GM21528 (cell line): ENCODE data around the gene PSMD1.
A peak's percentile ranks its signal among the peaks of the same experiment; 100 is the strongest.
"Not testable (repeated sequence)": the region's sequence is repeated elsewhere in the genome, so short reads cannot be mapped to it uniquely, and the experiment has no call there.

Experiments
- ATAC-seq: cut with Tn5 transposase; IDR thresholded peaks from one replicate; pipeline ENCODE4 v1.9.1; 2021; ENCODE audit warnings: mild to moderate bottlenecking, moderate library complexity; ENCODE audit not compliant: unreplicated experiment, low FRiP score

PSMD1 gene

DNA sequence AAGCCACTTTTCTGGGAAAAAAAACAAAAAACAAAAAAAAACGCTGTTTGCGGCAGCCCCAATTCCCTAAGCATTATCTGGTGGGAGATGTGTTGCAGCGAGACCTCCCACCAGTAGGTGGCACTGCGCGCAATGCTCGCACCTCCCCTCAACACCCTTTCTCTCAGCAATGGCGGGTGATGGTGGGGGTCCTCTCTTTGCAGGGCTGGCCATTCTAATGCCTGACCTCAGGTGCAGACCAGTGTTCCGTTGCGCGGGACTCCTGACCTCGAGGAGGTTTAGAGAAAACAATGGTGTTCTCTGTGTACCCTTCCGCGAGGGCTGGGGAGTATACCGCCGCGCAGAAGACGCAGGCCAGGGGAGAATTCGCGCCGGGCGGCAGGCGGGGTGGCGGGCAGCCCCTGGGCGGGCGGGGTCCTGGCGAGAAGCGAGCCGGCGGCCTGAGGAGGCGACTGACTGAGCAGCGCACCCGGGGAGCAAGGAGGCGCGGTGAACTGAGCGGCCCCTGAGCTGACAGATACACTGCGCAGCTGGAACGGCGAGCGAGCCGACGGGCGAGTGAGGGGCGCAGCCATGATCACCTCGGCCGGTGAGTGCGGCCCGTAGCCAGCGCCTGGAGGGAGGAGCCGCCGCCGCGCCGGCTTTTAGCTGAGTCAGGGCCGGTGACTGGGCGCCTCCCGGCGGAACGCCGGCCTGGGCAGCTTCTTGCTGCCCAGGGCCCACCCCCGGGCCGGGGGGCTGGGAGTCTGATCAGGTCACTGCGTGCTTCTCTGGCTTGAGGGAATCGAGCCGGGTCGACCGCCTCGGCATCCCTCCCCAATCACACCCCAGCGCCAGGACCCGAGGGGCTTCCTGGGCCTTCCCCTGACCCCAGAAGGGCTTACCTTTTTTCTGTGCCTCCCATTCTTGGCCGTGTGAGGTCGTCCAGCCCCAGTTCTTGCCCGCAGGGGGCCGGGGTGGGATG, at the start of gene PSMD1:
PSMD1 (plus strand) TSS at position 415 of the 964 bp plus-strand sequence; CDS start at position 574, 159 bp downstream.
- ATAC-seq = peak; percentile 74

DNA sequence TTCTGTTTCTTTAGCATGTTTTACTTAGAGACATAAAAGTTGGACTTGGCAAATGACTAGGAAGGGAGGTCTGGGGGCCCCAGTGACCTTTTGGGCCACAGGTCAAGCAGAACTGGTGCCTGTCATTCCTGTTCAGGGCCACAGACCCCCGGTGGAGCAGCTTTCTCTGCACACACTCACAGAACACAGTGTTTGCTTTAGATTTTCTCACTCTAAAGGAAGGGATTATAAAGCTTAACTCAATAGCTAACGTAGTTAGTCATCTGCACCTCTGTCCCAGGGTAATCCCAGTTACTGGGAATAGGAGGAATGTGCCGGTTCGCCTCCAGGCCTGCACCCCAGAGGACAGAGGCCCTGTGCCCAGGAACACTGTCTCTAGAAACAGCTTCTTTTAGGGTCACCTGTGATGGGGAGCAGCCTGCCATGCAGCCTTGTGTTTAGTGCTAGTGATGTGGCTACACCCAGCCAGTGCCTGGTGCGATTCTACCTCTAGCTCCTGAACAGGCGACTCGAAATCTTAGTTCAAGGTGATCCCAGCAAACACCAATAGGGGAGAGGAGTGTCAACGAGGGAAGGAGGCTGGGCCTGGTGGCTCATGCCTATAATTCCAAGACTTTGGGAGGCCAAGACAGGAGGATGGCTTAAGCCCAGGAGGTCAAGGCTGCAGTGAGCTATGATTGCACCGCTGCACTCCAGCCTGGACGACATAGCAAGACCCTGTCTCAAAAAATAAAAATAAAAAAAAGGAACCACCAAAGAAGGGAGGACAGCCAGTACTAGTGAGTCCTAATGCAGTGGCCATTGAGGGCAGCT, 49.2 kb upstream of the PSMD1 start:
- no peak for ATAC-seq

DNA sequence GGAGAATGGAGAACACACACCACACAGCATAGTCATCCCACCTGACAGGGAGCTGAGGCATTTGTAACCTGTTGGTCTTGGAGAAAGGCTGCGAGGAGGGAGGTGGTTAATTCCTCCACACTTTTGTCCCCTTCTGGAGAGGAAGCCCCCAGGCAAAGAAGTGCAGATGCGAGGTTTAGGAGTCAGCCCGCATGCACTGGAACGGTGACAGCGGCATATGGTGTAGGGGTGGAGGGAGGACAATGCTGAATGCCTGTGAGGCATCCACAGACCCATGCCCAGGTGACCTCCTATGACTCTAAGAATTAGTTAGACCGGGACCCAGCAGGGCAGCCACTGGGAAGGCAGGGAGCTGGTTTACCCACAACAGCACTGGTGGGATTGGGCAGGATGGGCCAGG, 48.5 kb upstream of the PSMD1 start:
- no peak for ATAC-seq

DNA sequence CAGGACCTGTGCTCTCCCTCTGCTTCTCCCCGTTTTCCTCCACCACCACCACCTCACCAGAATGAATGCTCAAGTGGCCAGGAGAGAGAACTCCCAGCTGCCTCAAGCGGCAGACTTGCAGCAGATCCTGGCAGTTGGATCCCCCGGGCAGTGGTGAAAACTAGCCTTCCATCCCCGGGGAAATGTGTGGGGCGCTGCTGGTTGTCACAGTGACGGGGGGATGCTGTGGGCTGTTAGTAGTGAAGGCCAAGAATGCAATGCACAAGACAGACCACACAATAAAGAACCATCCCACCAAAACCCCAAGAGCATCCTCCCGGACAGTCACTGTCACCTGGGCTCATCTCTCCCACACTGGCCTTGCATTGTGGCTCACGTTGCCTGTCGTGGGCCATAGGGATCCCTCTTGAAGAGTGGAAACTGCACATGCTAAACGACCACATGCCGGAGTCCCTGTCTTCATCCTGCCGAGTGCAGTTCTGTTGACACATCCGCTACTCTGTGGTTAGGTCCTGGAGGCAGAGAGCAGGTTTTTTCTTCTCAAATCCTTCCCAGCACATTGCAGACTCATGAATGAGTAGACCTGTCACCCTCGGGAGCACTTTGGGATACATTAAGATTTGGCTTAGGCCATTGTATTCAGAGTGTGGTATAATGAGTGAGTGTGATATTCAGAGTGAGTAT, 47.3 kb upstream of the PSMD1 start:
- ATAC-seq = no peak

DNA sequence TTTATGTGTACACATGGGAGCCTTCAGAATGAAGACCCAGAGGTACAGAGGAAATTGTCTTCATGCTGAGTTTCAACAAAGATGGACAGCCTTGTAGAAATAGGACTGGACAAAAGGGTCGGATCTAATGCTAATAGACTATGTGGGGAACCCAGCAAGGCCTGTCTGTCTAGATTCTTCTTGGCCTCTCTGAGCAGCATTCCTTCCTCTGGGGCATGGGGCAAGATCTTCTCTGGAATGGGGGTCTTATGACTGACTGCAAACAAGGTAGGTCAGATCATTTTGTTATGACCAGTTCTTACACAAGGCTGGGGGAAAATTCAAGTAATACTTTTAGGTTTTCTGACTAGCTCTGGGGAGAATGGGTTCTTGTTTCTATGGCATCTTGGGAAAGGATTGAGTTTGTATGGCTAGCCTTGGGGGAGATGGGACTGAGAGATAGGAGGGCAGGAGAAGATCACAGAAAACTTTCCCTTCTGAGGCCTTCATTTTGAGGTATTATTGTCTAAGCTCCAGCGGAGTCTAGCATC, 46.4 kb upstream of the PSMD1 start:
- no peak for ATAC-seq

DNA sequence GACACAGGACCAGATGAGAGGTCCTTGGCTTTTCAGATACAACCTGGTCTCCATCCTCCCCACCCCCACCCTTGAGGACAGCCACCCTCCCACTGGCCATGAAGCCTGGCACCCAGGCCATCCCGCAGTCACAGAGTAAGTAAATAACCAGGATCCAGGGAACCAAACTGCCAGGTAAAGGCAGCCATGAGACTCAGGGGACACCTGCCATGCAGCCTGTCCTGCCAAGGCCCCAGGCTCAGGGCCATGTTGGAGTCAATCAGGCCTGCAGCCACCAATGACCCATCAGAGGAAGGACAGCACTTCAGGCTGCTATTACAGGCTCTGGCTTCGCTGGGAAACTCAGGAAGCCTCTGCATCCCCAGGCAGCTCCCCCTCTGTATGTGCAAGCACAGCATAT, 45.1 kb upstream of the PSMD1 start:
- no peak for ATAC-seq

DNA sequence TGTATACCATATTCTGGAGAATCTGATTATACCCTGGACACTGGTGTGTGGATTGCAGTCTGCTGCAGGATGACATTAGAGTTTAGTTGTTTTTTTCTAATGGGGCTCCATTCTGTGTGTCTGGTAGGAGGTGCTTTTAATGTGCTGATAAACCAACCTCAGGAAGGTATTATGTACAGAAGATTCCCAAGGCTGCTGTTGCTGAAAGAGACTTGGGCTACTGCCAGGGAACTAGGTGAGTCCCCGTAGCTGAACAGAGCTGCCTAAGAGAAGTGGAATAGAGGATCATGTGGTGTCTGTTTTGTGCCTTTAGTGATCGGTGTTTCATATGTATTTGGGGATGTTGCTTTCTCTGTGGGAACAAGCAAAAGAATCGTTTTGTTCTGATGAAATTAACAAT, 44.2 kb upstream of the PSMD1 start:
- ATAC-seq = no peak

DNA sequence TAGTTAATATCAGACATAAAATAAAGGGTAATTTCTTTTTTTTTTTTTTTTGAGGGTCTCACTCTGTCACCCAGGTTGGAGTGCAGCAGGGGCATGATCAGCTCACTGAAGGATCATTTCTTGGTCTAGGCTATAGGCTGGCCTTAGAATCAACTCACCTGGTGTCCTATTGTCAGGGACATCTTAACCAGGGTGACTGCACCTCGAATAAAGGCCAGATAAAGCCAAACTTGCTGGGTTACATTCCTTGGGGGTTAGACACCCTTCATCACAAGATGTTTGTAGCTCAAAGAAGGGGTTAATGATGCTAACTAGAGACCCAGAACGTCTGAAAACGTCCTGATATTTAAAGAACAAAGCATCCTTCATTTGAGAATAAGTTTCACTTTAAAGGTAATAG, 42.8 kb upstream of the PSMD1 start:
- ATAC-seq = no peak

DNA sequence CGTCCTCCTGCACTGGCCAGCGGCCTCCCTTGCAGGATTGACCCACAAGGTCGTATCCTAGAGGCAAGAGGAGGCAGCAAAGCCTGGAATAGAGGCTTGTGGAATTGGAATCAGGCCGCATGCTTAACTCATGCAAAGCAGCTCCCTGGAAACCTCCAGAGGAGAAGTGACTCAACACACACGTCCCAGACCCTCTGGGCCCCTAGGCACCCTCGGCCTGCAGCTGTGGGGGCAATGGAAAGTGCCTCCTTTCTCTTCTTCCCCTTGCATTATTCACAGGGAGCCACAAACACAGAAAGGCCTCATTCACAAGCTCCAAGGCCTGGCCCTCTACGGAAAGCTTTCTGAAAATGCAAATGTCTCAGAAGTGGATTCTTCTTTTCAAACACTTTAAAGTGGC, 41.2 kb upstream of the PSMD1 start:
- no peak for ATAC-seq

DNA sequence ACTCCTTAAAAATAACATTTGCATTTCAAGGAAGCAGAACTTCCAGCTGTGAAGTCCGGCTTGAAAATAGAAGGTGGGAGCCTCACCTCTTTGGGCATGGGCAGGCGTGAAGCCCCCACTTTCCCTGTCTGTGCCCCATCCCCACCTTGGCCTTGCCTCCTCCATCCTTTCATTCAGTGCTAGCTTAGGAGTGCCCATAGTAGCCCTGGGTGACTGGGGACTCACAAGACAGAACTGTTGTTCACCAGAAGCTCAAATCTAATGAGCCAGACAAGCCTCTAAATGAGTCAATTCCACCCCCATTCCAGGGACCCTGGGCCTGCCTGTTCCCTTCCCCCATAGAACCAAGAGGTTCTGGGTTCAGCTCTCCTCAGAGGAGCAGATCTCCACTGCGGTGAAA, 40.7 kb upstream of the PSMD1 start:
- ATAC-seq = no peak

DNA sequence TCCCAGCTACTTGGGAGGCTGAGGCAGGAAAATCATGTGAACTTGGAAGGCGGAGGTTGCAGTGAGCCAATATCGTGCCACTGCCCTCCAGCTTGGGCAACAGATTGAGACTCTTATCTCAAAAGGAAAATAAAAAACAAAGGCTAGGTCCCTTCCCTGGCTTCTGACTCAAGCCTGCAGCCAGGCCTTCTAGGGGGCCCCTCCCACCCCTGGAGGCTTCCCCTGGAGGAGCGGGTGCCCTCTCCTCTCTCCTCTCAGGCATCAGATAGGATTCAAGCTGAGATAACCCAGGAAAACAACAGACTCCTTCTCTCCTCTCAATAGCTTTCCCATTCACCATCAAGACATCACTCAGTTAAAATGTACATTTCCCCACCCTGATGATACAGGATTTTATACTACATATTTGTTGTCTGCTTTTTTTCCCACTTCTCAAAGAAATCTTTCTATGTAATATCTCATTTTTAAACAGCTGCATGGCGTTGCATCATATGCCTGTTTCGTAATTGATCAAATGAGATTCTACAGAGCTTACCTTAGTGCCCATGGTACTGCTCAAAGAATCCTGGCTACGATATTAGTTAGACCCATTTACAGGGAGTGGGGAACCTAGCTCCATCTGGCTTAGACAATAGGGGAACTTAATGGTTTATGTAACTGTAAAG, 40.0 kb upstream of the PSMD1 start:
- ATAC-seq = no peak

DNA sequence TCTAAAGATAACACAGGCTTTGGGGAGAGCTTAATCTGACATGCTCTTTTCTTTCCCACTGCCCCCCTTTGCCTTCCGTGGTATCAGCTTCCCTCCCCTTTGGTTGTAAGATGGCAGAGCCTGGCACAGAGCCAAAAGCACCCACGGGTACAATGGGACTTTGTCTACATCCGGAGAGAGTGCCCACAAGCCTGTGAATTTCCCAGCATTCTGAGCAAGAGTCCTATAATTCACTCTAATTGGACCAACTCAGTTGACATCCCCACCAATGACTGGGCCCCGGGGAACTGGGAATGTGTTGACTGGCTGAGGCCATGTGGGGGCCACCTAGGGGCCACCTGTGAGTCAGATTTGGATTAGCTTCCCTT, 39.5 kb upstream of the PSMD1 start:
- ATAC-seq = no peak

DNA sequence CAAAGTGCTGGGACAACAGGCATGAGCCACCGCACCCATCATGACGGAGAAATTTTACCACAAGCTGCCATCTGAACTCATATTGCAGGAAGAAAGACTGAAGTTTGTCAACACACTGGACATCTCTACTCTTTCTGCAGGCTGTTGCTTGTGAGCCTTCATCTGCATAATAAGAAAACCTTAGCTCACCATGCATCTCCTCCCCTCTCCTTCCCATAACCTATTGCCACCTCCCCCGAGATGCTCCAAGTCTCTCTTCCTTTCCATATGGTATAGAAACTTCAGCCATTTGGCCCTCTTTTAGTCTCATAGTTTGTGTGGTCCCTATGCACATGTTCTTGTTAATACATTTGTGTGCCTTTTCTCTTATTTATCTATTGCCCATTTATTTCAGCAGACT, 38.5 kb upstream of the PSMD1 start:
- ATAC-seq = no peak

DNA sequence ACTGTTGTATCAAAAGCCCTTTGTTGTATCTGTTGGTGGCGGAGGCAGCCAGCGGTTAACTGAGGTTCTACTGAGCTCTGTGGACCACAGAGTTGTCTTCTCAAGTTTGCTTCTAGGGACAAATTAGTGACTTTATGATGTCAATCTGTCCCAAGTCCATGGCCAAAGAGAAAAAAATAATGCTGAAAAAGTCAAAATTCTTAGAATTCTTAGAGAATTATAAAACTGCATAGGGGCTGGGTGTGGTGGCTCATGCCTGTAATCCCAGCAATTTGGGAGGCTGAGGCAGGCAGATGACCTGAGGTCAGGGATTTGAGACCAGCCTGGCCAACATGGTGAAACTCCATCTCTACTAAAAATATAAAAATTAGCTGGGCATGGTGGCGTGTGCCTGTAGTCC, 31.6 kb upstream of the PSMD1 start:
- not testable (repeated sequence) for ATAC-seq

DNA sequence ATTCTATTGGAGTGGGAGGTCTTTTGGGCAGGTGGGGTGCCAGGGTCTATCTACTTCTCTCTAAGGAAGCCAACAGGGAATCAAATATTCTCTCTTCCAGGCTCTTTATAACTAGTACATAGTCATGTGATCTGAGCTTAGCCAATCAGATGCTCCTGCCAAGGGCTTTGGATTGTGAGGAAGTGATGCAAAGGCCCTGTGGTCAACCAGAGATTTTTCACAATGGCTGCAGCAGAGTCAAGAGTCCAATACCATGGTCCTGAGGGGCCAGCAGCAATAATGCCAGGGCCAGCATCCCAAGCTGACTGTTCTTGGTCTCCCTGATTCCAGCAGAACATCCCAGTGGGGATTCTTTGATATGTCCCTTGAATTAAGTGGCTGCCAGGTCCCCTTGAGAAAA, 27.8 kb upstream of the PSMD1 start:
- no peak for ATAC-seq

DNA sequence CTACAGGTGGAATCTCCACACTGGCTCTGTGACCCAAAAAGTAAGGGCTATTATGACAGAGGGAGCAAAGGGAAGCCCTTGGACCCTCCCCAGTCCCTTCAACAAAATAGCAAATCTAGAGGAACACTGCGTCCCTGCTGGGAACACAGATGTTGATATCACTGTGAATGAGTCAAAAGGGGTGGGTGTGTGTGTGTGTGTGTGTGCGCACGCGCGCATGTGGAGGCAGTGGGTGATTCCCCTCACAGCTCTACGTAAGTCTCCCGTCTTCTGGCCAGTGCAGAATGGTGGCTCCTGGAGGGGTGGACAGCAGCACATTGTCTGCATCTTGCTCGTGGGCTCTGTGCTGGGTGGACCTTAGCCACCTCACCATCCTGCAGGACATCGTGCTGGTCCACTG, 27.1 kb upstream of the PSMD1 start:
- no peak for ATAC-seq

DNA sequence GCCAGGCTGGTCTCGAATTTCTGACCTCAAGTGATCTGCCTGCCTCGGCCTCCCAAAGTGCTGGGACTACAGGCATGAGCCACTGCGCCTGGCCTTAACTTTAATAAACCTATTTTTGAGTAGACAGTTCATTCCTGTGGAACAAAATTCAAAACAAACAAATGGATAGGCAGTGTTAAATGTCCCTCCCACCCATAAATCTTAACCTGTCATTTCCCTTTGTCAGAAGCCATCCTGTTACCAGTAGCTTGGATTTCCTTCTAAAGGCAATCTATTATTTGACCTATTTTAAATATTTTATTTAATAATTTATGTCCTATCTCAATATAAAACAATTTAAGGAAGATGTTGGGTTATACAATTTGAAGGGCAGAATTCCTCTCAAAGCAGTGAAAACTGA, 25.9 kb upstream of the PSMD1 start:
- no peak for ATAC-seq

DNA sequence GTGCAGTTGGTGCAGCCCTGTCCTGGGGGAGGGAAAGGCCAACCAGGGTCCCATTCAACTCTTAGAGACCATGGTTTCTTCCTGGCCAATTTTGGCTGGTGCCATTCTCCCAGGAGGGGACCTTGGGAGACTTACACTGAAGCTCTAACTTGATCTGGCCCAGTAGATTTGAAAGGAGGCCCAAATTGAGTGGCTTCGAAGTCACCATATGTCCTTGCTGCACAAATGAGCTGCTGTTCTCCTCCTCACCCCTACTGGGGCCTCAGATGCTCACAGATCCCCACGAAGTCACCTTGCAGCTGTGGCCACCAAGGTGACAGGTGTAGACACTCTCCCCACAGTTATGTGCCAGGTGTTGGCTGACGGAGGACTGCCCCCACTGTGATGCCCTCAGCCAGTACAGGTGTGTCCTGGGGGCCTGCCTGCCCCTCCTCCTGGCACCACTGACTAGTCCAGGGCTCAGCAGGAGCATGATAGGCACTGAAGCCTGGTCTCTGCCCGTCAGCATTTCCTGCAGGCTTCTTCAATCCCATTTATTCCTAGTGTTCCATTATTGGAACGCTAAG, 24.0 kb upstream of the PSMD1 start:
- no peak for ATAC-seq

DNA sequence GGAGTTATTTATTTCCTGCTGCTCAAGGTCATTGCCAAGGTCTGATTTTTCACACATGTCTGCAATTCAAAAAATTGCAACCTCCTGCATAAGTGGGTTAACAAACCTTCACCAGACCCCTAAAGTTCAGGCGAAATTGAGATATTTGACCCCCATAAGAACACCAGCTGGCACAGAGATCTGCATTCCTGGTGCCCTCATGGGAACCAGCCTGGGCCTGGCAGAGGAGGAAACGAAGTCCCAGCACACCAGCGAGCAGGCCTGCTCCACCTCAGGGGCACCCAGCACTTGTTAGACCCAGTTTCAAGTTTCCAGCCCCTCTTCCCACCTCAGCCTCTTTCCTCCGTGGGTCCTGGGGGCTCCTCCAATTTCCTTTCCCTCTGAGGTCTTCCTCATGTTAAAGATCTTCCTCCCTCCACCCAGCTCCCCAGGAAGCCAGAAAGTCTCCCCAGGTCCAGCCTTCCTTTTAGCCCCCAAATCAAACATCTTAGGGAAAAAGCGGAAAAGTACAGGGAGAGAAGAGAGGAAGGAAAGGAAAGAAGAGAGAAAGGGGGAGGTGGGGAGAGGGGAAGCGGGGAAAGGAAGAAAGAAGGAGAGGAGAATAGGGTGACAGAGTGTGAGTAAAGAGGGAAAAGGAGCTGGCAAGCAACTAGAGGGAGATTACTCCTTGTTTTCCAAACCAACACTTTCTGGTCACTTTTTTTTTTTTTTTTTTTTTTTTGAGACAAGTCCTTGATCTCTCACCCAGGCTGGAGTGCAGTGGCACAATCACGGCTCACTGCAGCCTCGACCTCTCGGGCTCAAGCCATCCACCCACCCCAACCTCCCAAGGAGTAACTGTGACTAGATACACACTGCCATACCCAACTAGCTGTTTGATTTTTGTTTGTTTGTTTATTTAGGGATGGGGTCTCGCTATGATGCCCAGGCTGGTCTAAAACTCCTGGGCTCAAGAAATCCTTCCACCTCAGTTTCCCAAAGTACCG, 23.2 kb upstream of the PSMD1 start:
- no peak for ATAC-seq
